ENCODE measurements around the gene CARMIL1.

The CARMIL1 gene

GRCh38 chr6:25333471-25333870 is 54.3 kb downstream of the CARMIL1 start:
- no peak for DNase-seq (ENCODE audit: low read depth)
- TF ChIP-seq, protein P1, sequence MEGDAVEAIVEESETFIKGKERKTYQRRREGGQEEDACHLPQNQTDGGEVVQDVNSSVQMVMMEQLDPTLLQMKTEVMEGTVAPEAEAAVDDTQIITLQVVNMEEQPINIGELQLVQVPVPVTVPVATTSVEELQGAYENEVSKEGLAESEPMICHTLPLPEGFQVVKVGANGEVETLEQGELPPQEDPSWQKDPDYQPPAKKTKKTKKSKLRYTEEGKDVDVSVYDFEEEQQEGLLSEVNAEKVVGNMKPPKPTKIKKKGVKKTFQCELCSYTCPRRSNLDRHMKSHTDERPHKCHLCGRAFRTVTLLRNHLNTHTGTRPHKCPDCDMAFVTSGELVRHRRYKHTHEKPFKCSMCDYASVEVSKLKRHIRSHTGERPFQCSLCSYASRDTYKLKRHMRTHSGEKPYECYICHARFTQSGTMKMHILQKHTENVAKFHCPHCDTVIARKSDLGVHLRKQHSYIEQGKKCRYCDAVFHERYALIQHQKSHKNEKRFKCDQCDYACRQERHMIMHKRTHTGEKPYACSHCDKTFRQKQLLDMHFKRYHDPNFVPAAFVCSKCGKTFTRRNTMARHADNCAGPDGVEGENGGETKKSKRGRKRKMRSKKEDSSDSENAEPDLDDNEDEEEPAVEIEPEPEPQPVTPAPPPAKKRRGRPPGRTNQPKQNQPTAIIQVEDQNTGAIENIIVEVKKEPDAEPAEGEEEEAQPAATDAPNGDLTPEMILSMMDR (IDR thresholded peaks at IDR 0.05; ENCODE audit: control insufficient read depth, insufficient read depth, low read depth, low read length, missing control alignments): no peak
- no peak overlapping the region for H3K4me3 ChIP-seq (ENCODE audit: control insufficient read depth, low read depth, low read length)

DNA sequence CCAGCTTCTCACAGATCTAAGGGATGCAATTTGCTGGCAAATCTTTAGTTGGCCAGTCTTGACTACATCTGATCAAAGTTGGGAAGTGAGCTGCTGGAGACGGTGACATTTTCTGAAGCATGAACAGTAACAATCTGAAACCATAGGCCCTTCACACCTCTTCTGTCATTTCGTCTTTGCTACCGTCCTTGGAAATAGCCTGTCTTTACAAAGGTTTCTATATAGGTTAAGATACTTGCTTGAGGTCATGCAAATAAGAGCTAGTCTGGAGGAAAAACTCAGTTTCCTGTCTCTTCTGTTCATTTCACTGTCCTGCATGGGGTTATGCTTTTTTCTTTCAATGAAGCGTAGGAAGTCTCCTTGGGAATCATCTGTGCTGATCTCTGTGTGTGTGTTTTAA is 55.6 kb downstream of the CARMIL1 start:
- TF ChIP-seq, protein P1 (IDR thresholded peaks at IDR 0.05; ENCODE audit: control insufficient read depth, insufficient read depth, low read depth, low read length, missing control alignments): no peak
- no peak for DNase-seq (ENCODE audit: low read depth)

GRCh38 chr6:25336996-25337395 is 57.8 kb downstream of the CARMIL1 start:
- TF ChIP-seq, protein P1 (IDR thresholded peaks at IDR 0.05; ENCODE audit: control insufficient read depth, insufficient read depth, low read depth, low read length, missing control alignments): no peak
- no peak for DNase-seq (ENCODE audit: low read depth)
- no peak overlapping the region for H3K4me3 ChIP-seq (ENCODE audit: control insufficient read depth, low read depth, low read length)

More for the DNA sequence above, 55.6 kb downstream of the CARMIL1 start:
- H3K4me3 ChIP-seq (ENCODE audit: control insufficient read depth, low read depth, low read length): no peak overlapping the region

GRCh38 chr6:25337431-25337830 is 58.3 kb downstream of the CARMIL1 start:
- TF ChIP-seq, protein P1 (IDR thresholded peaks at IDR 0.05; ENCODE audit: control insufficient read depth, insufficient read depth, low read depth, low read length, missing control alignments): no peak
- no peak overlapping the region for H3K4me3 ChIP-seq (ENCODE audit: control insufficient read depth, low read depth, low read length)
- no peak for DNase-seq (ENCODE audit: low read depth)

- no peak for DNase-seq (ENCODE audit: low read depth)
- H3K4me3 ChIP-seq (ENCODE audit: control insufficient read depth, low read depth, low read length): no peak overlapping the region
- TF ChIP-seq, protein P1 (IDR thresholded peaks at IDR 0.05; ENCODE audit: control insufficient read depth, insufficient read depth, low read depth, low read length, missing control alignments): no peak
Observed at GRCh38 chr6:25340431-25341202, 61.4 kb downstream of the CARMIL1 start.

- no peak overlapping the region for H3K4me3 ChIP-seq (ENCODE audit: control insufficient read depth, low read depth, low read length)
- TF ChIP-seq, protein P1 (IDR thresholded peaks at IDR 0.05; ENCODE audit: control insufficient read depth, insufficient read depth, low read depth, low read length, missing control alignments): no peak
- DNase-seq (ENCODE audit: low read depth): no peak
Observed at GRCh38 chr6:25341203-25341552, 62.0 kb downstream of the CARMIL1 start.

Measured in AG09309 (cell line).